HepG2 (cell line): ENCODE measurements around the gene ATG2B. TPM values are rescaled to one million over a fixed set of nuclear protein-coding genes. Genes with fewer than 3 reads are reported as not detected.

Source experiments
- AKAP8 ChIP-seq: sonication (generic); formaldehyde crosslinking; IDR thresholded peaks from 2 replicates; pipeline ENCODE4 v1.5.1; 2020; ENCODE audit warnings: mild to moderate bottlenecking, missing genetic modification reagents
- HIC2 ChIP-seq: sonication (generic); formaldehyde crosslinking; IDR thresholded peaks from 2 replicates; pipeline ENCODE4 v1.9.0; 2022; ENCODE audit warnings: low read depth, missing genetic modification reagents
- KAT7 ChIP-seq: IDR thresholded peaks from 2 replicates; pipeline ENCODE4 v1.6.1; 2018; ENCODE audit warnings: borderline replicate concordance, missing compliant biosample characterization
- TAF1 ChIP-seq: sonication (generic); formaldehyde crosslinking; IDR thresholded peaks from 2 replicates; pipeline ENCODE4 v1.4.0; 2020; ENCODE audit warnings: missing genetic modification reagents
- ZMYM3 ChIP-seq: sonication (generic); formaldehyde crosslinking; IDR thresholded peaks from 2 replicates; pipeline ENCODE4 v1.5.1; 2020; ENCODE audit warnings: mild to moderate bottlenecking, missing genetic modification reagents
- ZNF142 ChIP-seq: sonication (generic); formaldehyde crosslinking; IDR thresholded peaks from 2 replicates; pipeline ENCODE4 v1.4.0; 2020; ENCODE audit warnings: missing genetic modification reagents
- ZNF235 ChIP-seq: sonication (generic); formaldehyde crosslinking; IDR thresholded peaks from 2 replicates; pipeline ENCODE4 v1.8.1; 2023; ENCODE audit warnings: mild to moderate bottlenecking, missing genetic modification reagents, borderline replicate concordance
- ZNF776 ChIP-seq: sonication (generic); formaldehyde crosslinking; IDR thresholded peaks from 2 replicates; pipeline ENCODE4 v1.4.0; 2020; ENCODE audit warnings: mild to moderate bottlenecking, missing genetic modification reagents
- ZNF782 ChIP-seq: sonication (generic); formaldehyde crosslinking; IDR thresholded peaks from 2 replicates; pipeline ENCODE4 v1.4.0; 2020; ENCODE audit warnings: missing genetic modification reagents, mild to moderate bottlenecking, borderline replicate concordance
- ZNF883 ChIP-seq: sonication (generic); formaldehyde crosslinking; IDR thresholded peaks from 2 replicates; pipeline ENCODE4 v1.5.1; 2020; ENCODE audit warnings: mild to moderate bottlenecking, missing genetic modification reagents; ENCODE audit errors: not compliant biosample characterization
- polyA plus RNA-seq, 8 experiments: library from polyadenylated mRNA; depleted of rRNA in 3 of 8; stranded (reverse) in 7 of 8; unstranded in 1 of 8; fragments of >200 nt; fragmentation: Illumina TruSeq in 4 of 8; extraction: Trizol in 4 of 8; gene quantifications; 2 replicates each; pipeline versions ENCODE4 v1.2.1 to v1.2.3, GENCODE V29; 2011 to 2016; ENCODE audit warnings: low read depth in 4 of 8, missing spikeins in 1 of 8, mixed read lengths in 1 of 8; ENCODE audit not compliant: insufficient read depth in 1 of 8
- total RNA-seq, 5 experiments: library from RNA; depleted of rRNA; stranded (reverse); fragments of >200 nt; fragmentation: Illumina TruSeq; extraction: Trizol; gene quantifications; 2 replicates each; pipeline ENCODE4 v1.2.3, GENCODE V29; 2016; ENCODE audit warnings: low read depth in 1 of 5
- TF ChIP-seq, protein P1 (sequence below): sonication (generic); formaldehyde crosslinking; conservative IDR thresholded peaks from 2 replicates; pipeline ENCODE4 v1.4.0; 2020; ENCODE audit warnings: missing genetic modification reagents
- TF ChIP-seq, protein P2 (sequence below): sonication (generic); formaldehyde crosslinking; IDR thresholded peaks from 2 replicates; pipeline ENCODE4 v1.5.1; 2020; ENCODE audit warnings: mild to moderate bottlenecking, missing genetic modification reagents, moderate library complexity

Gene ATG2B
- total and polyA plus RNA-seq, 2 of the 13 experiments (the other 11 are each of a cell fraction or from before 2014, with no cell fraction given) = 7.4 to 7.5 TPM

DNA sequence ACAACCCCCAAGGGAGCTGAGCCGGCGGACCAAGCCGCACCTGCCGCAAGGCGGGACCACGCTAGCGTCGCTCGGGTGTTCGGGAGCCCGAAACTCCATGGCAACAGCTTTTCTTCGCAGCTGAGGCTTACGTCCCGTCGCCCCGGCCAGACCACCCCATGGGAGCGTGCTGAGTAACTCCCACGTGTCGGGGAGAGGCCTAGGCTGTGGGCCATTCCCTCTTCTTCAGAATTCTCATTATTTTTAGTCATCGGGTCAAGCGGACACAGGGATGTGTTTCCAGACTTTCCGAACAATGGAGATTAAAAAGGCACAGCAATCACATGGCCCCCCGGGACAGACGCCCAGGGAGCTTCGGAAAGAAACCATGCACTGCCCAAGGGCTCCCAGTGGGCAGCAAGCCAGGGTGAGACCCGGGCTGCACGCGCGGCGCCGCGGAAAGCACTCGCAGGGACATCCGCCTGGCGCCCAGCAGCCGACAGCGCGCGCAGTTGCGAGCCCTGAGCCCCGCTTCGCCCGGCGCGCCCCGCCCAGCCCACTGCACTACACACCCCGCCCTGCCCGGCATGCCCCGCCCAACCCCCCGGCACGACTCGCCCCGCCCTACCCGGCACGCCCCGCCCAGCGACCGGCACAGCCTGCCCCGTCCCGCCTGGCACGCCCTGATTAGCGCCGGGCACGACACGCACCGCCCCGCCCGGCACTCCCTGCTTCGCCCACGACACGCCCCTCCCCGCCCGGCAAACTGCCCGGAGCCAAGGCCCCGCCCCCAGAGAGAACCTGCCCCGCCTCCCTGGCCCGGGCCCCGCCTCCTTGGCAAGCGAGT lies 28.4 kb upstream of the ATG2B start (continued):
- TF ChIP-seq ZNF142 (no peak), AKAP8 (no peak), ZNF776 (CRISPR knock-in tag) (peak; percentile 40; the same call in 1 of the 2 replicates), HIC2 (peak; percentile 17; the same call in 1 of the 2 replicates), ZNF883 (CRISPR knock-in tag) (peak; percentile 52), TAF1 (CRISPR knock-in tag) (peak; percentile 62), ZMYM3 (CRISPR knock-in tag) (0 out of 2 replicates have a peak, but pooled peaks have one; percentile 28), ZNF782 (CRISPR knock-in tag) (peak; percentile 32; the same call in 1 of the 2 replicates), ZNF235 (no peak), KAT7 (CRISPR knock-in tag) (no peak; the same call in 1 of the 2 replicates)
- TF ChIP-seq, protein P1, sequence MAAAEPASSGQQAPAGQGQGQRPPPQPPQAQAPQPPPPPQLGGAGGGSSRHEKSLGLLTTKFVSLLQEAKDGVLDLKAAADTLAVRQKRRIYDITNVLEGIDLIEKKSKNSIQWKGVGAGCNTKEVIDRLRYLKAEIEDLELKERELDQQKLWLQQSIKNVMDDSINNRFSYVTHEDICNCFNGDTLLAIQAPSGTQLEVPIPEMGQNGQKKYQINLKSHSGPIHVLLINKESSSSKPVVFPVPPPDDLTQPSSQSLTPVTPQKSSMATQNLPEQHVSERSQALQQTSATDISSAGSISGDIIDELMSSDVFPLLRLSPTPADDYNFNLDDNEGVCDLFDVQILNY (CRISPR knock-in tag) = no peak
- TF ChIP-seq, protein P2, sequence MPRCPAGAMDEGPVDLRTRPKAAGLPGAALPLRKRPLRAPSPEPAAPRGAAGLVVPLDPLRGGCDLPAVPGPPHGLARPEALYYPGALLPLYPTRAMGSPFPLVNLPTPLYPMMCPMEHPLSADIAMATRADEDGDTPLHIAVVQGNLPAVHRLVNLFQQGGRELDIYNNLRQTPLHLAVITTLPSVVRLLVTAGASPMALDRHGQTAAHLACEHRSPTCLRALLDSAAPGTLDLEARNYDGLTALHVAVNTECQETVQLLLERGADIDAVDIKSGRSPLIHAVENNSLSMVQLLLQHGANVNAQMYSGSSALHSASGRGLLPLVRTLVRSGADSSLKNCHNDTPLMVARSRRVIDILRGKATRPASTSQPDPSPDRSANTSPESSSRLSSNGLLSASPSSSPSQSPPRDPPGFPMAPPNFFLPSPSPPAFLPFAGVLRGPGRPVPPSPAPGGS = peak; percentile 40; the same call in 1 of the 2 replicates
